ENCODE results near the gene IDE.

DNA sequence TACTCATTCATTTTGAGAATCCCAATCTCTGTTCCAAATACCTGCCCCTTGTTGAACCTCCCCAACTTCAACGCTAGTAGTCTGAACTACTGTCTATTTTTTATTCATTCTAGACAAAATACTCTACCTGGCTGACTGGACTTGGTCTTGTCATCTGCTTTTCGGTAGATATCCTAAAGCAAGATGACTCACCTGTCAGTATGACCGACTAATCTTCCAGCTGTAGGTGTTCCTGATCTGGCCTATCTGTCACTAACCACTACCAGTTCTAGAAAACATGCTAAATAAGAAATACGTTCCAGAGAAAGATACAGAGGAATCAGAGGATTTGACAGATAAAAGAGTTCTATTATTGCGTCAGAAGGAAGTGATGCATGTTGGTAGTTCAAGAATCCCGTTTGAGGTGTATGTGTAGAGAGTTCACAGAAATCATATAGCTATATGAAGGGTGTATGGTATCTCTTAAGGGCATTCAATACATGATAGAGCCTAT is 81.1 kb downstream of the IDE start:
- TF ChIP-seq CTCF (IDR thresholded peaks at IDR 0.05; ENCODE audit: low read depth, low read length) (no peak), EZH2phosphoT487 (IDR thresholded peaks at IDR 0.05; ENCODE audit: low read depth) (no peak)

All from OCI-LY3 (cell line).